PFSK-1 (cell line): ENCODE results near the gene MTCH2.

Experiments used
- POLR2AphosphoS5 ChIP-seq: IDR thresholded peaks from 2 replicates; pipeline ENCODE4 v1.6.1; 2012; ENCODE audit warnings: low read depth, mild to moderate bottlenecking, control low read depth, low read length, moderate library complexity
- REST ChIP-seq, 2 experiments: IDR thresholded peaks; 2 replicates each; pipeline versions ENCODE4 v1.6.1 to v1.8.0; 2011 to 2012; ENCODE audit warnings: low read depth in 2 of 2, low read length in 2 of 2, control low read depth in 1 of 2, inconsistent platforms in 1 of 2, mild to moderate bottlenecking in 1 of 2, moderate library complexity in 1 of 2; ENCODE audit not compliant: insufficient read depth in 1 of 2
- SIN3A ChIP-seq: IDR thresholded peaks from 2 replicates; pipeline ENCODE4 v1.6.1; 2012; ENCODE audit warnings: mild to moderate bottlenecking, low read length, moderate library complexity, borderline replicate concordance; ENCODE audit not compliant: insufficient read depth
- TAF1 ChIP-seq: IDR thresholded peaks from 2 replicates; pipeline ENCODE4 v1.6.1; 2012; ENCODE audit warnings: low read length, control low read depth, borderline replicate concordance; ENCODE audit not compliant: insufficient read depth

GRCh38 chr11:47641600-47642098 is 710 bp downstream of the MTCH2 start:
- TF ChIP-seq POLR2AphosphoS5 (no peak), TAF1 (no peak), SIN3A (no peak), REST (IDR thresholded peaks at IDR 0.05; ENCODE audit: insufficient read depth in 1 of 2, low read depth in 2 of 2, low read length in 2 of 2) (no peak)
